Measurements from ENCODE around the gene ENPEP. TPM values are rescaled to one million over a fixed set of nuclear protein-coding genes. Genes with fewer than 3 reads are reported as not detected.

ENPEP gene
- total and polyA plus RNA-seq, 7 donors = 0.23 to 2.2 (median 0.99) TPM

DNA sequence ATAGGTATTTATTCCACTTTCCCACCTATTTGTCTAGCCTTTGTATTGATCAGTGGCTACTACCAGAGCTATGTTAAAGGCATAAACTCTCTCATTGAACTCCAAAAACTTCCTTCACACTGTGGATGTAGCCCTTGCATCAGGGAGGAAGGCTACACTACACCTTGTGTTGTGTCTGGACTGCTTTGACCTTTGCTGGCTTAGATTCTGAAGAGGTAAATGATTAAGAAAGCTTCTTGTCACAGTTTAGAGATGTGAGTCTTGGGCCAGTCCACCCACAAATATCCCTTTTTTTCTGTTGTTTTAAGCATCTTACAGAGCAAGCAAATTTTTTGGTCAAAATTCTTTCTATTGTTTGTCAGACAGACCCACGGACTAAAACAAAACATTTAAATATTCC is 1.9 kb downstream of the ENPEP start:
- DNase-seq = no peak
- Histone ChIP-seq H3K27ac (no peak overlapping the region), H3K9me3 (no peaks in the 10 kb centered on the region), H3K36me3 (no peaks in the 10 kb centered on the region), H3K4me1 (peaks cover 0 to 5% (median 0%) of the 10 kb centered on the region in 4 donors), H3K4me3 (no peak overlapping the region), H3K27me3 (no peaks in the 10 kb centered on the region)
- WGBS, 2 donors = 86 to 88% methylated on average over 1 of the region's 1 CpG
- no peak for TF ChIP-seq POLR2A (IDR thresholded peaks at IDR 0.05)
- intact Hi-C loops (cut with DNase I) = no loop called here

DNA sequence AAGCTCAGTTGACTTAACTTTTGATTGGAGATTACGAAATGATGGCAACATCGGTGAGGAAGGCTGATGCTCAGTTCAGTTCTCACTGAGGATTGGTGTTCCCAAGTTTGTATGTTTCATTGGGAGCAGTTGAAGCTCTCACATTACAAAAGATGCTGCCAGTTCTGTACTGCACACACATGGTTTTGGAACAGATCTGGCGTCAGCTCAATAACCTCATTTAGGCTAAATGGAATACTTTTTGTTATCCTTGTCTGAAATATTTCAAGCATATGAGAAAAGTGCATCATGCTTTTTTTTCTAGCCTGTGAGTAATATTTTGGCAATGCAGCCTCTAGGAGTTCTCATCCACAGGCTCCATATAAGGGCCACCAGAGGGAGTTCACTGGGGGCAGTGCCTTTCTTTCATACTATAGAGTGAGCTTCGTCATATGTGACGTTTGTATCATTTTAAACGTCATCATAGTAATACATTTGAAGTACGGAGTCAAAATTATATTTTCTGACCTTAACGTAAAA is 4.1 kb downstream of the ENPEP start:
- DNase-seq = no peak
- 85 to 91% methylated on average over 8 of the region's 8 CpGs for WGBS, 2 donors
- peak overlapping the region in 2 of 4 donors; percentile 41 to 52 for H3K27ac ChIP-seq
- H3K27me3 ChIP-seq = no peaks in the 10 kb centered on the region
- H3K4me3 ChIP-seq = no peak overlapping the region
- TF ChIP-seq, protein P1, sequence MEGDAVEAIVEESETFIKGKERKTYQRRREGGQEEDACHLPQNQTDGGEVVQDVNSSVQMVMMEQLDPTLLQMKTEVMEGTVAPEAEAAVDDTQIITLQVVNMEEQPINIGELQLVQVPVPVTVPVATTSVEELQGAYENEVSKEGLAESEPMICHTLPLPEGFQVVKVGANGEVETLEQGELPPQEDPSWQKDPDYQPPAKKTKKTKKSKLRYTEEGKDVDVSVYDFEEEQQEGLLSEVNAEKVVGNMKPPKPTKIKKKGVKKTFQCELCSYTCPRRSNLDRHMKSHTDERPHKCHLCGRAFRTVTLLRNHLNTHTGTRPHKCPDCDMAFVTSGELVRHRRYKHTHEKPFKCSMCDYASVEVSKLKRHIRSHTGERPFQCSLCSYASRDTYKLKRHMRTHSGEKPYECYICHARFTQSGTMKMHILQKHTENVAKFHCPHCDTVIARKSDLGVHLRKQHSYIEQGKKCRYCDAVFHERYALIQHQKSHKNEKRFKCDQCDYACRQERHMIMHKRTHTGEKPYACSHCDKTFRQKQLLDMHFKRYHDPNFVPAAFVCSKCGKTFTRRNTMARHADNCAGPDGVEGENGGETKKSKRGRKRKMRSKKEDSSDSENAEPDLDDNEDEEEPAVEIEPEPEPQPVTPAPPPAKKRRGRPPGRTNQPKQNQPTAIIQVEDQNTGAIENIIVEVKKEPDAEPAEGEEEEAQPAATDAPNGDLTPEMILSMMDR (IDR thresholded peaks at IDR 0.05) = peak in 1 of 4 experiments; percentile 15
- TF ChIP-seq POLR2AphosphoS5 (IDR thresholded peaks at IDR 0.05) (peak in 1 of 4 donors; percentile 25), EP300 (IDR thresholded peaks at IDR 0.05) (no peak)
- peaks cover 0 to 5% (median 2%) of the 10 kb centered on the region in 4 donors for H3K4me1 ChIP-seq
- no peaks in the 10 kb centered on the region for H3K9me3 ChIP-seq
- no peaks in the 10 kb centered on the region for H3K36me3 ChIP-seq
- intact Hi-C loops (cut with DNase I) = no loop called here

DNA sequence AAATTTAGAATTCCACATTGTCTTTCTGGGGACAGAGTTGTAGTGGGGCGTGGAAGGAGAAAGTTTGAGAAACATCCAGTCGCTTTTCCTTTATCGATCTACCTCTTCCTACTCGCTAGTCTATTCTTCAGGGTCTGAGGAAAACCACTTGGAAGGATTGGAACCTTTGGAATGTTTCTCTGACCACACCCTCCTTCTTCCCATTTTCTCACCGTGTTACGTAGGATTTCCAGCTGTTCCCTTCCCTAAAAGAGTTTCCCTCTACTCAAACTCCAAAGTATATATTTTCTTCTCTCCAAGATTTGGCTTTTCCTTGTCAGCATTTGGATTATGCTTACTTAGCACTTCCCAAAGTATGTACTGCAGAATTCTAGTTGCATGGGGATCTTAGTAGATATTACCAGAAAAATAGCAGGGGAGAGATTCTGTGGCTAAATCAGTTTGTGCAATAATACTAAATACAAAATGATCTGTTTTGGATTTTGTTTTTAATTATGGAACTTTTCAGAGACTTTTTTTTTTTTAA is 4.9 kb downstream of the ENPEP start:
- whole genome bisulfite sequencing, 2 donors = 86 to 92% methylated on average over 6 of the region's 6 CpGs
- no peaks in the 10 kb centered on the region for H3K36me3 ChIP-seq
- no peak overlapping the region for H3K4me3 ChIP-seq
- H3K4me1 ChIP-seq = peaks cover 0 to 8% (median 4%) of the 10 kb centered on the region in 4 donors
- intact Hi-C loops (cut with DNase I) = no loop called here
- H3K27ac ChIP-seq = peak overlapping the region in 2 of 4 donors; percentile 41 to 52
- H3K27me3 ChIP-seq = no peaks in the 10 kb centered on the region
- DNase-seq = no peak
- no peaks in the 10 kb centered on the region for H3K9me3 ChIP-seq
- TF ChIP-seq POLR2A (IDR thresholded peaks at IDR 0.05) (no peak), POLR2AphosphoS5 (IDR thresholded peaks at IDR 0.05) (no peak), EP300 (IDR thresholded peaks at IDR 0.05) (no peak)
- TF ChIP-seq, protein P1 (IDR thresholded peaks at IDR 0.05) = no peak

DNA sequence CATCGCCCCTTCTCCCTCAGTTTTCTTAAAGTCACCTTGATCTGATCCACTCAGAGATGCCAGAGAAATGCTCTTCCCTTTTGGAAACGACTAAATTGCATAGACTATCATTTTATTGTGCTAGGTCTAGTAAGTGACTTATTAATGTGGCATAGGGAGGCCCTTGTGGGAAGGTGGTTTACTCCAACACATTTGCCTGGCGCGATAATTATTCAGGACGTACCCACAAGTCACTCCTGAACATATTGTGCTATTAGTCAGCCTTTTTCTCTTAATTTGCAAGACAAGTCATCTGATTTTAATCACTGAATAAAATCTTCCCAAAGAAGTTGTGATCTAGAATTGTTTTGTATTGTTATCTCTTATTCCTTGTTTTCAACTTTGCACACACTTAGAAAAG is 7.6 kb downstream of the ENPEP start:
- Histone ChIP-seq H3K4me3 (no peak overlapping the region), H3K27me3 (no peaks in the 10 kb centered on the region), H3K9me3 (no peaks in the 10 kb centered on the region), H3K4me1 (peaks cover 0 to 8% (median 5%) of the 10 kb centered on the region in 4 donors), H3K36me3 (no peaks in the 10 kb centered on the region), H3K27ac (no peak overlapping the region)
- TF ChIP-seq, protein P1 (IDR thresholded peaks at IDR 0.05) = no peak
- TF ChIP-seq POLR2A (IDR thresholded peaks at IDR 0.05) (no peak), EP300 (IDR thresholded peaks at IDR 0.05) (no peak), POLR2AphosphoS5 (IDR thresholded peaks at IDR 0.05) (no peak)
- WGBS, 2 donors = 74 to 81% methylated on average over 5 of the region's 5 CpGs
- DNase-seq = no peak
- intact Hi-C loops (cut with DNase I) = no loop called here

DNA sequence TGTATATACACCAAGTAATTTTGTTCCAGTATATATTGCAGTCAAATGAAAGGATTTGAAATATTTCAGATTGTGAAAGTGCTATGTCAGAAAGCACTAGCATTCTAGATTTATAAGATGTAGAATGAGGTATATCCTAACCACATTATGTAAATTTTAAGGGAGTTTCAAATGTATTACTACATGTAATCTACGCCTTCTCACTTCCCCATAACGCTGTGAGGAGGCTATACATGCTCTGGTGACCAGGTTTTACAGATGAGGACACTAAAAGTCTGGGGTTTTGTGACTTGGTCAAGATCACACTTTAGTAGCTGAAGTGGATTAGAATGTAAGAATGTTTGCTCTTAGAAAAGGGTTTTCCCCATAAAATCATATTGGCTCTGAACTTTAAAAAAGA is 8.1 kb downstream of the ENPEP start:
- DNase-seq = no peak
- Histone ChIP-seq H3K4me1 (peaks cover 0 to 8% (median 5%) of the 10 kb centered on the region in 4 donors), H3K27me3 (no peaks in the 10 kb centered on the region), H3K27ac (peak overlapping the region in 1 of 4 donors; percentile 6), H3K9me3 (no peaks in the 10 kb centered on the region), H3K4me3 (no peak overlapping the region), H3K36me3 (no peaks in the 10 kb centered on the region)
- TF ChIP-seq, protein P1 (IDR thresholded peaks at IDR 0.05) = no peak
- TF ChIP-seq POLR2A (IDR thresholded peaks at IDR 0.05) (no peak), EP300 (IDR thresholded peaks at IDR 0.05) (no peak), POLR2AphosphoS5 (IDR thresholded peaks at IDR 0.05) (no peak)
- WGBS, 2 donors = 57 to 83% methylated on average over 2 of the region's 2 CpGs
- intact Hi-C loops (cut with DNase I) = no loop called here
